Upper lobe of left lung (tissue), 6 donors: Measurements from ENCODE around the gene POR. TPM values are rescaled to one million over a fixed set of nuclear protein-coding genes. Genes with fewer than 3 reads are reported as not detected.

Experiments
- ATAC-seq, 2 donors: fragments of 200-7000 bp; cut with Tn5 transposase; one replicate each; pipeline ENCODE4 v1.9.1; 2022; ENCODE audit warnings: mild to moderate bottlenecking in 2 of 2, moderate library complexity in 2 of 2; ENCODE audit not compliant: low FRiP score in 2 of 2
- DNase-seq, 2 donors: peaks; one replicate each; pipeline ENCODE4 v3.0.0-alpha.2; 2019 to 2020
- H3K27ac ChIP-seq, 4 donors: fragments of 200-600 bp; sonication (generic); one replicate each; pipeline ENCODE4 v1.5.1; 2016 to 2019
- H3K27me3 ChIP-seq, 4 donors: fragments of 200-600 bp; sonication (generic); one replicate each; pipeline ENCODE4 v1.5.1; 2017 to 2019
- H3K36me3 ChIP-seq, 4 donors: fragments of 200-600 bp; sonication (generic); one replicate each; pipeline ENCODE4 v1.5.1; 2016 to 2019
- H3K4me1 ChIP-seq, 4 donors: fragments of 200-600 bp; sonication (generic); one replicate each; pipeline ENCODE4 v1.5.1; 2018 to 2019
- H3K4me3 ChIP-seq, 4 donors: fragments of 200-600 bp; sonication (generic); one replicate each; pipeline ENCODE4 v1.5.1; 2017 to 2019; ENCODE audit warnings: mild to moderate bottlenecking in 2 of 4, moderate library complexity in 1 of 4
- H3K9me3 ChIP-seq, 4 donors: fragments of 200-600 bp; sonication (generic); one replicate each; pipeline ENCODE4 v1.5.1; 2018 to 2019
- CTCF ChIP-seq, 6 experiments: fragments of 450-650 bp in 4 of 6; fragments of 200-600 bp in 2 of 6; sonication (generic) in 2 of 6; IDR thresholded peaks; one replicate each; pipeline ENCODE4 v1.5.1; 2016 to 2019; ENCODE audit warnings: antibody characterized with exemption in 6 of 6
- EP300 ChIP-seq, 4 donors: sonication (generic); formaldehyde crosslinking; IDR thresholded peaks; one replicate each; pipeline ENCODE4 v1.5.1; 2017; ENCODE audit warnings: antibody characterized with exemption in 4 of 4, control low read depth in 2 of 4
- POLR2A ChIP-seq, 4 donors: fragments of 450-650 bp; IDR thresholded peaks; one replicate each; pipeline ENCODE4 v1.5.1; 2016 to 2017; ENCODE audit warnings: antibody characterized with exemption in 4 of 4, mild to moderate bottlenecking in 2 of 4
- POLR2AphosphoS5 ChIP-seq, 2 donors: sonication (generic); formaldehyde crosslinking; IDR thresholded peaks; one replicate each; pipeline ENCODE4 v1.5.1; 2017; ENCODE audit warnings: antibody characterized with exemption in 2 of 2
- WGBS, 2 donors: methylation state at CpG; one replicate each; pipeline ENCODE4 v1.1.5; 2017 to 2018; 5-methylcytosine and 5-hydroxymethylcytosine counted together
- total RNA-seq, 6 donors: library from RNA; depleted of rRNA in 4 of 6; stranded (reverse); fragments of >200 nt in 4 of 6; gene quantifications; one replicate each; pipeline versions ENCODE4 v1.1.0 to v1.2.1, GENCODE V29; 2016 to 2021
- donor health status: DM: no; HTN: no; CAD: no; lungs with moderate emphysema.
- donor health status: DM: no; HTN: yes; CAD: no; lungs with severe emphysema.

Gene POR
- total RNA-seq, 6 donors from 2014 or later, result 107 to 257 (median 194) TPM

- WGBS, 2 donors, result 4 to 15% methylated on average over 6 to 17 of the region's 51 CpGs
- Histone ChIP-seq H3K27me3 (no peaks in the 10 kb centered on the region), H3K4me1 (peaks cover 15 to 32% (median 17%) of the 10 kb centered on the region in 4 donors), H3K36me3 (no peaks in the 10 kb centered on the region), H3K27ac (peak within 1 kb of the TSS; percentile 88 to 94 (median 93)), H3K9me3 (no peaks in the 10 kb centered on the region), H3K4me3 (peak within 1 kb of the TSS; percentile 79 to 96 (median 94))
- peak; percentile 96 to 98 for DNase-seq
- peak; percentile 97 to 98 for ATAC-seq
- TF ChIP-seq POLR2A (IDR thresholded peaks at IDR 0.05) (peak in 3 of 4 donors; percentile 53 to 84 (median 75)), POLR2AphosphoS5 (IDR thresholded peaks at IDR 0.05) (peak; percentile 83 to 89), EP300 (IDR thresholded peaks at IDR 0.05) (no peak), CTCF (IDR thresholded peaks at IDR 0.05) (peak in 4 of 6 experiments; percentile 34 to 47 (median 41))
These were observed 79.6 kb downstream of the POR start, which contains the start of gene TMEM120A for GRCh38 chr7:75994388-75995051. Gene TMEM120A (minus strand): TSS chr7:75994595. CDS start chr7:75994570, 25 bp downstream.

GRCh38 chr7:75995052-75995471 lies 80.1 kb downstream of the POR start:
- no peak for TF ChIP-seq POLR2AphosphoS5 (IDR thresholded peaks at IDR 0.05)
- TF ChIP-seq EP300 (IDR thresholded peaks at IDR 0.05), result no peak
- TF ChIP-seq CTCF (IDR thresholded peaks at IDR 0.05), result no peak
- TF ChIP-seq POLR2A (IDR thresholded peaks at IDR 0.05), result no peak
- 52 to 63% methylated on average over 4 to 11 of the region's 11 CpGs for WGBS, 2 donors
- no peak for DNase-seq
- peak overlapping the region; percentile 88 to 94 (median 93) for H3K27ac ChIP-seq
- peak overlapping the region; percentile 27 to 96 (median 86) for H3K4me3 ChIP-seq
- H3K9me3 ChIP-seq, result no peaks in the 10 kb centered on the region
- no peak for ATAC-seq
- peaks cover 12 to 28% (median 14%) of the 10 kb centered on the region in 4 donors for H3K4me1 ChIP-seq
- no peaks in the 10 kb centered on the region for H3K36me3 ChIP-seq
- no peaks in the 10 kb centered on the region for H3K27me3 ChIP-seq

GRCh38 chr7:75995996-75996395 lies 81.0 kb downstream of the POR start:
- Histone ChIP-seq H3K36me3 (peaks cover 0 to 6% (median 2%) of the 10 kb centered on the region in 4 donors), H3K9me3 (no peaks in the 10 kb centered on the region), H3K27ac (peak overlapping the region in 1 of 4 donors; percentile 81), H3K4me1 (peaks cover 12 to 25% (median 14%) of the 10 kb centered on the region in 4 donors), H3K4me3 (no peak overlapping the region), H3K27me3 (no peaks in the 10 kb centered on the region)
- TF ChIP-seq CTCF (IDR thresholded peaks at IDR 0.05) (no peak), EP300 (IDR thresholded peaks at IDR 0.05) (no peak), POLR2AphosphoS5 (IDR thresholded peaks at IDR 0.05) (no peak), POLR2A (IDR thresholded peaks at IDR 0.05) (no peak)
- no peak for DNase-seq
- WGBS, 2 donors, result 96% methylated on average over 5 of the region's 5 CpGs; no CpG with 5 or more reads in 1 of the 2 donors
- no peak for ATAC-seq

- peaks cover 0 to 6% (median 2%) of the 10 kb centered on the region in 4 donors for H3K36me3 ChIP-seq
- H3K27me3 ChIP-seq, result no peaks in the 10 kb centered on the region
- DNase-seq, result no peak
- 79 to 97% methylated on average over 4 of the region's 4 CpGs for WGBS, 2 donors
- H3K4me3 ChIP-seq, result no peak overlapping the region
- ATAC-seq, result no peak
- H3K4me1 ChIP-seq, result peaks cover 12 to 21% (median 14%) of the 10 kb centered on the region in 4 donors
- no peaks in the 10 kb centered on the region for H3K9me3 ChIP-seq
- no peak for TF ChIP-seq POLR2A (IDR thresholded peaks at IDR 0.05)
- TF ChIP-seq POLR2AphosphoS5 (IDR thresholded peaks at IDR 0.05), result no peak
- TF ChIP-seq CTCF (IDR thresholded peaks at IDR 0.05), result no peak
- no peak for TF ChIP-seq EP300 (IDR thresholded peaks at IDR 0.05)
- peak overlapping the region; percentile 12 to 81 (median 50) for H3K27ac ChIP-seq
These were observed 81.5 kb downstream of the POR start for GRCh38 chr7:75996476-75996875.
